Body of pancreas (tissue), 4 donors: ENCODE measurements around the gene RTL10. TPM values are rescaled to one million over a fixed set of nuclear protein-coding genes. Genes with fewer than 3 reads are reported as not detected.

Experiments used
- ATAC-seq: fragments of 150-250 bp; one replicate; pipeline ENCODE4 v1.9.1; 2016
- DNase-seq, 4 donors: peaks; one replicate each; pipeline ENCODE4 v3.0.0-alpha.2; 2019
- H3K27ac ChIP-seq, 4 donors: fragments of 200-600 bp; sonication (generic); 1 replicate in 3 of 4; 2 replicates in 1 of 4; pipeline versions ENCODE4 v1.5.1 to v1.6.1; 2016 to 2019; ENCODE audit warnings: mild to moderate bottlenecking in 1 of 4, mixed read lengths in 1 of 4, moderate library complexity in 1 of 4
- H3K27me3 ChIP-seq, 2 donors: fragments of 200-600 bp; sonication (generic); one replicate each; pipeline ENCODE4 v1.6.0; 2016; ENCODE audit warnings: mild to moderate bottlenecking in 1 of 2
- H3K36me3 ChIP-seq, 2 donors: fragments of 200-600 bp; sonication (generic); replicated peaks in 1 of 2; 2 replicates each; pipeline ENCODE4 v1.5.1; 2016; ENCODE audit warnings: low read depth in 2 of 2; ENCODE audit not compliant: insufficient read depth in 1 of 2
- H3K4me1 ChIP-seq: fragments of 200-600 bp; sonication (generic); one replicate; pipeline ENCODE4 v1.6.0; 2016
- H3K4me3 ChIP-seq, 2 donors: fragments of 200-600 bp; sonication (generic); 1 replicate in 1 of 2; 2 replicates in 1 of 2; pipeline ENCODE4 v1.5.1; 2016 to 2019
- H3K9me3 ChIP-seq, 3 donors: fragments of 200-600 bp; sonication (generic); 1 replicate in 2 of 3; 2 replicates in 1 of 3; pipeline ENCODE4 v1.5.1; 2016
- CTCF ChIP-seq, 7 experiments: fragments of 450-650 bp in 4 of 7; fragments of 200-600 bp in 3 of 7; sonication (generic) in 3 of 7; IDR thresholded peaks; one replicate each; pipeline ENCODE4 v1.5.1; 2016 to 2019; ENCODE audit warnings: antibody characterized with exemption in 7 of 7
- POLR2A ChIP-seq, 3 donors: fragments of 450-650 bp; IDR thresholded peaks; one replicate each; pipeline ENCODE4 v1.6.1; 2016; ENCODE audit warnings: antibody characterized with exemption in 3 of 3, mild to moderate bottlenecking in 2 of 3
- WGBS, 2 donors: methylation state at CpG; one replicate each; pipeline ENCODE4 v1.1.5; 2017; 5-methylcytosine and 5-hydroxymethylcytosine counted together
- intact Hi-C: fragments of 100-400 bp; cut with DNase I; formaldehyde crosslinking; loops from one replicate; pipeline ENCODE4 v1.15.1; 2023
- total RNA-seq, 2 donors: library from RNA; depleted of rRNA; stranded (reverse); fragments of >200 nt; gene quantifications; one replicate each; pipeline ENCODE4 v1.1.0, GENCODE V29; 2016

RTL10 gene
- total RNA-seq, 2 donors from 2014 or later, result 10.2 to 14.8 TPM

- 89 to 96% methylated on average over 5 to 13 of the region's 14 CpGs for WGBS, 2 donors
- H3K4me1 ChIP-seq, result no peaks in the 10 kb centered on the region
- DNase-seq (peak in 1 of 4 donors; percentile 6), ATAC-seq (no peak)
- no peak for TF ChIP-seq POLR2A (IDR thresholded peaks at IDR 0.05)
- no peak for TF ChIP-seq CTCF (IDR thresholded peaks at IDR 0.05)
- H3K27me3 ChIP-seq, result no peaks in the 10 kb centered on the region
- H3K36me3 ChIP-seq, result no peaks in the 10 kb centered on the region
- intact Hi-C loops, result no loop called here
- H3K4me3 ChIP-seq, result no peak overlapping the region
- H3K27ac ChIP-seq, result no peak overlapping the region
- H3K9me3 ChIP-seq, result no peaks in the 10 kb centered on the region
Measured at GRCh38 chr22:19819208-19819910, 35.3 kb downstream of the RTL10 start.

GRCh38 chr22:19818324-19819207 lies 36.1 kb downstream of the RTL10 start:
- ATAC-seq, result no peak

GRCh38 chr22:19816372-19817119 lies 38.1 kb downstream of the RTL10 start:
- TF ChIP-seq POLR2A (IDR thresholded peaks at IDR 0.05) (no peak), CTCF (IDR thresholded peaks at IDR 0.05) (no peak)
- Histone ChIP-seq H3K4me3 (no peak overlapping the region), H3K27me3 (no peaks in the 10 kb centered on the region), H3K36me3 (no peaks in the 10 kb centered on the region), H3K9me3 (no peaks in the 10 kb centered on the region), H3K27ac (no peak overlapping the region), H3K4me1 (no peaks in the 10 kb centered on the region)
- ATAC-seq, result no peak
- DNase-seq, result no peak
- 92% methylated on average over 14 of the region's 14 CpGs for WGBS, 2 donors
- intact Hi-C loops, result no loop called here

More at GRCh38 chr22:19818324-19819207, 36.1 kb downstream of the RTL10 start:
- H3K4me1 ChIP-seq, result no peaks in the 10 kb centered on the region
- DNase-seq, result no peak
- H3K36me3 ChIP-seq, result no peaks in the 10 kb centered on the region
- 92% methylated on average over 9 to 15 of the region's 17 CpGs for WGBS, 2 donors
- no peak overlapping the region for H3K27ac ChIP-seq
- no peak overlapping the region for H3K4me3 ChIP-seq
- TF ChIP-seq POLR2A (IDR thresholded peaks at IDR 0.05), result no peak
- no peak for TF ChIP-seq CTCF (IDR thresholded peaks at IDR 0.05)
- H3K9me3 ChIP-seq, result no peaks in the 10 kb centered on the region
- intact Hi-C loops, result no loop called here
- no peaks in the 10 kb centered on the region for H3K27me3 ChIP-seq

GRCh38 chr22:19815823-19816290 lies 38.8 kb downstream of the RTL10 start:
- Histone ChIP-seq H3K4me3 (no peak overlapping the region), H3K36me3 (no peaks in the 10 kb centered on the region), H3K27ac (no peak overlapping the region), H3K4me1 (no peaks in the 10 kb centered on the region), H3K9me3 (no peaks in the 10 kb centered on the region), H3K27me3 (no peaks in the 10 kb centered on the region)
- DNase-seq (no peak), ATAC-seq (no peak)
- 88 to 89% methylated on average over 16 of the region's 16 CpGs for WGBS, 2 donors
- no peak for TF ChIP-seq POLR2A (IDR thresholded peaks at IDR 0.05)
- no peak for TF ChIP-seq CTCF (IDR thresholded peaks at IDR 0.05)
- intact Hi-C loops, result no loop called here
